Right atrium auricular region (tissue), 2 donors: ENCODE data around the gene ST3GAL4. TPM values are rescaled to one million over a fixed set of nuclear protein-coding genes. Genes with fewer than 3 reads are reported as not detected.

ENCODE experiments used
- DNase-seq: peaks from one replicate; pipeline ENCODE4 v3.0.0-alpha.2; 2019; ENCODE audit warnings: low spot score
- H3K27ac ChIP-seq, 2 donors: fragments of 200-600 bp; sonication (generic); 1 replicate in 1 of 2; 2 replicates in 1 of 2; pipeline ENCODE4 v1.5.1; 2016 to 2019
- H3K27me3 ChIP-seq, 2 donors: fragments of 200-600 bp; sonication (generic); one replicate each; pipeline versions ENCODE4 v1.5.1 to v1.6.0; 2017 to 2019
- H3K36me3 ChIP-seq: fragments of 200-600 bp; sonication (generic); one replicate; pipeline ENCODE4 v1.5.1; 2016
- H3K4me1 ChIP-seq, 2 donors: fragments of 200-600 bp; sonication (generic); one replicate each; pipeline versions ENCODE4 v1.5.1 to v1.6.0; 2017 to 2019
- H3K4me3 ChIP-seq, 2 donors: fragments of 200-600 bp; sonication (generic); 1 replicate in 1 of 2; 2 replicates in 1 of 2; pipeline ENCODE4 v1.5.1; 2017 to 2019; ENCODE audit warnings: mild to moderate bottlenecking in 1 of 2, moderate library complexity in 1 of 2
- H3K9me3 ChIP-seq, 2 donors: fragments of 200-600 bp; sonication (generic); one replicate each; pipeline ENCODE4 v1.5.1; 2019
- total RNA-seq, 2 donors: library from RNA; depleted of rRNA; stranded (reverse); fragments of >200 nt; gene quantifications; one replicate each; pipeline ENCODE4 v1.1.0, GENCODE V29; 2016
- TF ChIP-seq, protein P1 (sequence below), 2 donors: fragments of 200-600 bp; sonication (generic); IDR thresholded peaks; one replicate each; pipeline ENCODE4 v1.5.1; 2019; ENCODE audit warnings: antibody characterized with exemption in 2 of 2

The ST3GAL4 gene
- total RNA-seq, 2 donors from 2014 or later, result 67.5 to 103 TPM

DNA sequence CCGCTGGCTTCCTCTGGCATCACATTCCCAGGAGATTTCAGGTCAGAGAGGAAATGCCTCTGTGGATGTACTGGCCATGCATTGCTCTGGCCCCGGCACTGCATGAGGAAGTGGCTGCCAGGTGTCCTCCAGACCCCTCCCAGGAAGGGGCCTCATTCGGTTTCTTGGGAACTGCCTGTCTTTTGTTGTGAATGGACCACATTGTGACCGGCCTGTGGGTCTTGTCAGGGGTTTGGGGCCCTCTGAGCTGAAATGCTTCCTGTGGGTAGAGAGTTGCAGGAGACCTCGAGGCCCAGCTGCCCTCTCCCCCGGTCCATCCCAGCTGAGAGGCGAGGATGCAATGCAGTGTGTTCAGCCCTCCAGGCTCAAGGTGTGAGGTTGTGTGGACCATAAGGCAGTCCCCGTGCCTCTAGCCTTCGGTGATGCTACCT, 18.8 kb upstream of the ST3GAL4 start:
- DNase-seq, result no peak
- Histone ChIP-seq H3K36me3 (no peaks in the 10 kb centered on the region), H3K4me3 (no peak overlapping the region), H3K4me1 (peaks cover 0 to 73% of the 10 kb centered on the region in 2 donors), H3K9me3 (no peaks in the 10 kb centered on the region), H3K27ac (peak overlapping the region in 1 of 2 donors; percentile 17), H3K27me3 (no peaks in the 10 kb centered on the region)
- TF ChIP-seq, protein P1, sequence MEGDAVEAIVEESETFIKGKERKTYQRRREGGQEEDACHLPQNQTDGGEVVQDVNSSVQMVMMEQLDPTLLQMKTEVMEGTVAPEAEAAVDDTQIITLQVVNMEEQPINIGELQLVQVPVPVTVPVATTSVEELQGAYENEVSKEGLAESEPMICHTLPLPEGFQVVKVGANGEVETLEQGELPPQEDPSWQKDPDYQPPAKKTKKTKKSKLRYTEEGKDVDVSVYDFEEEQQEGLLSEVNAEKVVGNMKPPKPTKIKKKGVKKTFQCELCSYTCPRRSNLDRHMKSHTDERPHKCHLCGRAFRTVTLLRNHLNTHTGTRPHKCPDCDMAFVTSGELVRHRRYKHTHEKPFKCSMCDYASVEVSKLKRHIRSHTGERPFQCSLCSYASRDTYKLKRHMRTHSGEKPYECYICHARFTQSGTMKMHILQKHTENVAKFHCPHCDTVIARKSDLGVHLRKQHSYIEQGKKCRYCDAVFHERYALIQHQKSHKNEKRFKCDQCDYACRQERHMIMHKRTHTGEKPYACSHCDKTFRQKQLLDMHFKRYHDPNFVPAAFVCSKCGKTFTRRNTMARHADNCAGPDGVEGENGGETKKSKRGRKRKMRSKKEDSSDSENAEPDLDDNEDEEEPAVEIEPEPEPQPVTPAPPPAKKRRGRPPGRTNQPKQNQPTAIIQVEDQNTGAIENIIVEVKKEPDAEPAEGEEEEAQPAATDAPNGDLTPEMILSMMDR (IDR thresholded peaks at IDR 0.05), result no peak

DNA sequence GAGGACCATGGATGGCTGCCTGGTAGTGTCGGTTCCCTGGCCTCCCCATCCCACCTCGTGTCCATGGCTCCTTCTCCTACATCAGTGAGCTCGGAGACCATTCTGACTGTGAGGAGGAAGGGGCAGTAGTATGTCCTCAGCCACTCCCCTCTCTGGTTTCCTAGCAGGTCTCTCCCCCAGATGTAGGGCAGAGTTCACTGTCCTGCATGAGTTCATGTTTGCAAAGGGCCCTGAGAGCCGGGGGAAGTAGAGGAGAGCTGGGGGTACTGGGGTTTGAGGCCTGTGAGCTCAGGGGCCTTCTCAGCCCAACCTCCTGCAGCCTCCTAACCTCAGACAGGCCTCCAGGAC, 18.4 kb upstream of the ST3GAL4 start:
- no peak for DNase-seq
- TF ChIP-seq, protein P1 (IDR thresholded peaks at IDR 0.05), result no peak
- Histone ChIP-seq H3K27ac (no peak overlapping the region), H3K27me3 (no peaks in the 10 kb centered on the region), H3K9me3 (no peaks in the 10 kb centered on the region), H3K36me3 (no peaks in the 10 kb centered on the region), H3K4me3 (no peak overlapping the region), H3K4me1 (peaks cover 0 to 73% of the 10 kb centered on the region in 2 donors)

DNA sequence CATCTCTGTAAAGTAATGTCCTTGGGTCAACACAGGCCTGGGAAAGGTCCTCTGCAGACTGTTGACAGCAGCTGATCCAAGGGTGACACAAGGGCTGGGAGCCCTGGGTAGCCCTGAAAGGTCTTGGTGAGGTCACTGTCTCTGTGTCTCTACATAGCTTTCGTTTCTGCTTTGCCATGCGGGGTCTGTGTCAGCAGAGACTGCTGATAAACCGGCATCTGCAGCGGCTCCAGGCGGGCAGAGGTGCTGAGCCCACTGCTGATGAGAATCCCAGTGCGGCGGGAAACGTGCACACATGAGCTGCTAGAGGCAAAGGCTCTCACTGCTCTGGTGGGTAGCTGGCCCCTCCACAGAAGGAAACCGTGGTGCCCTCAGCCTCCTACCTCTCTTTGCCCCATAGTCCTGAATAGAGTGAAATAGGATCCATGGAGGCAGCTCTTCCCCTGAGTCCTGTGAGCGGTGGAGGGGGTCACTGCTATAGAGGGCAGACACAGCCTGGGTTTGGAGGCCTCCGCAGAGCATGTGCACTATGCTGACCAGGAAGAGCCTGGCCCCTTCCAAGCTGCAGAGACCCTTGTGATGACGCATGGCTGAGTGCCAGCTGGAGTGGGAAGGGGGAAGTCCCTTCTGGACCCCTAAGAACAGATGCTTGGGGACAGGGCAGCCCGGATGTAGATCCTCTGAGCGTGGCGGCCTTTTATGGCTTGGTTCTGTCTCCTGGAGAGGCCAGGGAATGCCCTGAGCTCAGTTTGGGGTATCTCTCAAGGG, 17.8 kb upstream of the ST3GAL4 start:
- TF ChIP-seq, protein P1 (IDR thresholded peaks at IDR 0.05), result no peak
- Histone ChIP-seq H3K4me3 (no peak overlapping the region), H3K9me3 (no peaks in the 10 kb centered on the region), H3K4me1 (peaks cover 0 to 72% of the 10 kb centered on the region in 2 donors), H3K27me3 (no peaks in the 10 kb centered on the region), H3K27ac (no peak overlapping the region), H3K36me3 (no peaks in the 10 kb centered on the region)
- no peak for DNase-seq

DNA sequence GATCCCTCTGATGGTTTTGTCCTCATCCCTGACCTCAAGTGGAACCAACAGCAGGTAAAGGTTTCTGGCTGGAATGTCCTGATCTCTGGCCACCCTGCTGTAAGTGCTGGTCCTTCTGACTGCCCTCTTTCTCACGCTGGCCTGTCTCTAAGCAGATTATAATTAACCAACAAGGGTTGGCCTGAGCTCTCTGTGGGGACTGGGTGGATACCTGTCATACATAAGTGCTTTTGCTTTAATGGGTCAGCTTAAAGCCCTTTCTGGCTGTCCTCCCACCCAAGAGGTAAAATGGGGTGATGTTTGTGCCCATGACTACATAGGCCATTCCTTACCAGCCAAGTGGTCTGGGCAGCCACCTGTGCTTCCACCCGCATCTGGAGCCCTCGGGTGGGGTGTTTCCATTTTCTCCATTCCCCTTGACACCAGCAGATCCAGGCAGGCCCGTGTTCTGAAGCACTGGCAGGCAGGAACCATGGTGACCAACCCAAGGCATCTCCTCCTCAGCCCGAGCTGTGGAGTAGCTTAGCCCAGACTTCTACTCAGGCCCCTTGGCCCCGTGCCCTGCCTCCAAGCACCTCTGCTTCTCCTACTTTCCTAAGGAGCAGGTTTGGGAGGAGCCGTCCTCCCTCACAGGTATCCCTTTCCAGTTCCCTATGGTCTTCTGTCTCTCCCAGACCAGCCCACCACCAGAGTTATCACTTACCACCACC, 17.0 kb upstream of the ST3GAL4 start:
- Histone ChIP-seq H3K4me3 (no peak overlapping the region), H3K4me1 (peaks cover 0 to 69% of the 10 kb centered on the region in 2 donors), H3K27ac (no peak overlapping the region), H3K27me3 (no peaks in the 10 kb centered on the region), H3K9me3 (no peaks in the 10 kb centered on the region), H3K36me3 (no peaks in the 10 kb centered on the region)
- no peak for DNase-seq
- TF ChIP-seq, protein P1 (IDR thresholded peaks at IDR 0.05), result no peak

DNA sequence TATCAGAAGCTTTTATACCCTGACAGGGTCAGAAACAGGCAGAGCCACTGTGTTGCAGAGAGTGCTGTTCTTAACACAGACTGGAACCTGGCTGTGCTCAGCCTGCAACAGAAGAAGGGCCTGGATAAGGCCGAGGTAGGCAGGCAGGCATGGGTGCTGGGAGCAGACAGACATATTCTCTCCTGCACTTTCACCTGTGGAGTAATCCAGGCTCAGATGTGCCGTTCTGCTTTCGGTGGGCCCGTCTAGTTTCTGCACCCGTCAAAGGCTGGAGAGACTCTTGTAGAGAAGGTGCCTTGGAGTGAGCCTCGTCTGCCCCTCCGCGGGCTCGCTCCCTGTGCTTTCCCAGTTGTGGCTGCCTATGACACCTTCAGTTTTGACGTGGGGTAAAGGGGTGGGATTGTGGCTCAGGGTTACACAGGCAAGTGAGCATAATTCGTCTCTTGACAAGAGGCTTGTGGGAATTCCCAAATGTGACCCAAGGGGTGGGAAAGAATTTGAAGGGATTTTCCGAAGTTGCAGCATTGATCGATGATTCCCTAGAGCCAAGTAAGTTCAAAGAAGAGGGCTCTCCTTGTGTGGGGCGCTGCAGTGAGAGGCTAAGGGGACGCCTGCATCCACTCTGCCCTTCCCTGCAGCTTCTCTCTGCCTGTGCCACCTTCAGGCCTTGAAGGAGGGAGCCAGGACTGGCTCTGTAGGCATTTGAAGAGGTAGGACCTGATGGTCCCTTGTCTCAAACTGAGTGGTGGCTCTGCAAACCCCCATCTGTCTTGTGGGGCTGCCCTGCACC, 16.2 kb upstream of the ST3GAL4 start:
- Histone ChIP-seq H3K27ac (peak overlapping the region; percentile 33 to 57), H3K4me3 (no peak overlapping the region), H3K27me3 (no peaks in the 10 kb centered on the region), H3K9me3 (no peaks in the 10 kb centered on the region), H3K36me3 (no peaks in the 10 kb centered on the region), H3K4me1 (peaks cover 0 to 69% of the 10 kb centered on the region in 2 donors)
- TF ChIP-seq, protein P1 (IDR thresholded peaks at IDR 0.05), result no peak
- DNase-seq, result no peak
